ENCODE data around the gene LARGE1.

DNA sequence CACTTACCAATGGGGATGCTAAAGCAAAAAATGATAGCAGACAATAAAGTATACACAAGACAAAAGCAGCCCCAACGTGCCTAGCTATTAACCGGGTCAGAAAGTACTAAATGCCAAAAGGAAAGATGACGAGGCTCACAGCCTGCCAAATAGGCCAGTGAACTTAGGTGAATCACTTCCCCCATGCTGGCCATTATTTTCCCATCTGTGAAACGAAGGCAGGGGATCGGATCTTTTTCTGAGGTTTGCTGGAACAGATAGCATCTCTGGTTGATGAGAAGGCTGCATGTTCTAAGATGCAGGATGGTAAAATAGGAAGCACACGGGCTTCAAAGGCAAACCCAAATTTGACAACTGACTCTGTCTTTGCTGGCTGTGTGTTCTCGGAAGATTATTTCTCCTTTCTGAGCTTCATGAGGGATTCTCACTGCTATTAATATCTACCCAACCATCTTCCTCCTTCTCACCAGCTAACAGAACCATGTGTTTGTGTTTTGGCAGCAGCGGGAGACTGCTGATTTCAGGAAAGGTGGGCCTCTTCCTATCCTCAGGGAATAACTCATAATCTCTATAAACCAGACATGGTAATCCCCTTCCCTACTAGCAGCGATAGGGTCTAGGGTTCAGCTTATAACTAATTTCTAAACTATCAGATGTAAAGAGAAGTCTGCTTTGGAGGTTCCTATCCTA is 390.7 kb downstream of the LARGE1 start:
- TF ChIP-seq, protein P1, sequence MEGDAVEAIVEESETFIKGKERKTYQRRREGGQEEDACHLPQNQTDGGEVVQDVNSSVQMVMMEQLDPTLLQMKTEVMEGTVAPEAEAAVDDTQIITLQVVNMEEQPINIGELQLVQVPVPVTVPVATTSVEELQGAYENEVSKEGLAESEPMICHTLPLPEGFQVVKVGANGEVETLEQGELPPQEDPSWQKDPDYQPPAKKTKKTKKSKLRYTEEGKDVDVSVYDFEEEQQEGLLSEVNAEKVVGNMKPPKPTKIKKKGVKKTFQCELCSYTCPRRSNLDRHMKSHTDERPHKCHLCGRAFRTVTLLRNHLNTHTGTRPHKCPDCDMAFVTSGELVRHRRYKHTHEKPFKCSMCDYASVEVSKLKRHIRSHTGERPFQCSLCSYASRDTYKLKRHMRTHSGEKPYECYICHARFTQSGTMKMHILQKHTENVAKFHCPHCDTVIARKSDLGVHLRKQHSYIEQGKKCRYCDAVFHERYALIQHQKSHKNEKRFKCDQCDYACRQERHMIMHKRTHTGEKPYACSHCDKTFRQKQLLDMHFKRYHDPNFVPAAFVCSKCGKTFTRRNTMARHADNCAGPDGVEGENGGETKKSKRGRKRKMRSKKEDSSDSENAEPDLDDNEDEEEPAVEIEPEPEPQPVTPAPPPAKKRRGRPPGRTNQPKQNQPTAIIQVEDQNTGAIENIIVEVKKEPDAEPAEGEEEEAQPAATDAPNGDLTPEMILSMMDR (IDR thresholded peaks at IDR 0.05; ENCODE audit: control extremely low read depth in 1 of 3, insufficient read depth in 1 of 3, low read depth in 1 of 3, low read length in 3 of 3): no peak
- TF ChIP-seq GTF2F1 (IDR thresholded peaks at IDR 0.05; ENCODE audit: borderline replicate concordance, low read depth, low read length): no peak
- no peak for TF ChIP-seq RBBP5 (IDR thresholded peaks at IDR 0.05; ENCODE audit: borderline replicate concordance, low read depth, low read length)
- TF ChIP-seq TAF1 (IDR thresholded peaks at IDR 0.05; ENCODE audit: low read depth, low read length): no peak
- TF ChIP-seq CBX5 (IDR thresholded peaks at IDR 0.05; ENCODE audit: low read depth, low read length): no peak
- TF ChIP-seq EZH2 (IDR thresholded peaks at IDR 0.05; ENCODE audit: low read depth, low read length, severe bottlenecking): no peak
